IMR-90 (cell line): ENCODE measurements around the gene WNT11. TPM values are rescaled to one million over a fixed set of nuclear protein-coding genes. Genes with fewer than 3 reads are reported as not detected.

Experiments used
- ATAC-seq: fragments of 200-7000 bp; cut with Tn5 transposase; 2 replicates; pipeline ENCODE4 v1.9.1; 2020; ENCODE audit warnings: low read depth, mild to moderate bottlenecking, moderate library complexity
- BruUV-seq: library from RNA; stranded (reverse); fragments of 400-500 nt; replicated peaks from 2 replicates; lab custom pipeline; 2021; lab: Mats Ljungman, UMichigan
- CTCF ChIA-PET: fragments of 300-600 bp; formaldehyde crosslinking; extraction: SDS; loops from one replicate; lab custom pipeline; 2021; ENCODE audit warnings: antibody characterized with exemption; lab: Yijun Ruan, JAX
- POLR2A ChIA-PET: fragments of 300-600 bp; sonication (Branson Sonifier 250); formaldehyde crosslinking; loops from one replicate; lab custom pipeline; 2022; ENCODE audit warnings: antibody characterized with exemption; ENCODE audit not compliant: unreplicated experiment; lab: Charles Lee
- DNase-seq: peaks from one replicate; pipeline ENCODE4 v3.0.0; 2013
- H2AFZ ChIP-seq: replicated peaks from 2 replicates; pipeline ENCODE3; 2013; ENCODE audit warnings: low read length, mild to moderate bottlenecking; ENCODE audit not compliant: poor library complexity
- H2AK5ac ChIP-seq: 2 replicates; pipeline ENCODE4 v1.6.1; 2013; ENCODE audit warnings: low read depth, low read length, inconsistent platforms
- H2AK9ac ChIP-seq: replicated peaks from 2 replicates; pipeline ENCODE3; 2013; ENCODE audit warnings: mild to moderate bottlenecking, low read depth, low read length, moderate library complexity; ENCODE audit not compliant: poor library complexity
- H2BK120ac ChIP-seq: 2 replicates; pipeline ENCODE4 v1.6.1; 2013; ENCODE audit warnings: low read depth, low read length, inconsistent platforms
- H2BK15ac ChIP-seq: 3 replicates; pipeline ENCODE4 v1.6.1; 2013; ENCODE audit warnings: low read depth, low read length, inconsistent platforms
- H2BK20ac ChIP-seq: 2 replicates; pipeline ENCODE4 v1.6.1; 2013; ENCODE audit warnings: low read depth, mild to moderate bottlenecking, inconsistent platforms, low read length, moderate library complexity
- H2BK5ac ChIP-seq: 2 replicates; pipeline ENCODE4 v1.6.1; 2013; ENCODE audit warnings: mild to moderate bottlenecking, low read depth, low read length, inconsistent platforms; ENCODE audit not compliant: poor library complexity, severe bottlenecking
- H3K14ac ChIP-seq: replicated peaks from 2 replicates; pipeline ENCODE4 v1.6.1; 2013; ENCODE audit warnings: low read depth, low read length, inconsistent platforms
- H3K18ac ChIP-seq: 2 replicates; pipeline ENCODE4 v1.6.1; 2013; ENCODE audit warnings: low read depth, low read length, control low read depth
- H3K23ac ChIP-seq: 2 replicates; pipeline ENCODE4 v1.6.1; 2013; ENCODE audit warnings: low read depth, low read length, inconsistent platforms
- H3K27ac ChIP-seq: 2 replicates; pipeline ENCODE4 v1.5.1; 2013; ENCODE audit warnings: mild to moderate bottlenecking, control low read depth, low read length; ENCODE audit not compliant: insufficient read depth
- H3K27me3 ChIP-seq: 2 replicates; pipeline ENCODE4 v1.6.1; 2013; ENCODE audit warnings: low read length; ENCODE audit not compliant: control insufficient read depth, insufficient read depth
- H3K36me3 ChIP-seq: 2 replicates; pipeline ENCODE4 v1.6.1; 2013; ENCODE audit warnings: low read length, mixed read lengths; ENCODE audit not compliant: control insufficient read depth, insufficient read depth
- H3K4ac ChIP-seq: 2 replicates; pipeline ENCODE4 v1.6.1; 2013; ENCODE audit warnings: low read depth, low read length, inconsistent platforms
- H3K4me1 ChIP-seq: 2 replicates; pipeline ENCODE4 v1.6.1; 2013; ENCODE audit warnings: low read length, mixed read lengths; ENCODE audit not compliant: control insufficient read depth, insufficient read depth
- H3K4me2 ChIP-seq: 2 replicates; pipeline ENCODE4 v1.6.1; 2013; ENCODE audit warnings: low read depth, mild to moderate bottlenecking, control low read depth, low read length, moderate library complexity
- H3K4me3 ChIP-seq: 2 replicates; pipeline ENCODE4 v1.5.1; 2013; ENCODE audit warnings: low read depth, mild to moderate bottlenecking, control low read depth, low read length, moderate library complexity; ENCODE audit not compliant: insufficient read depth
- H3K56ac ChIP-seq: 2 replicates; pipeline ENCODE4 v1.6.1; 2013; ENCODE audit warnings: low read length, inconsistent platforms; ENCODE audit not compliant: insufficient read depth; ENCODE audit errors: extremely low read depth
- H3K79me1 ChIP-seq, 2 experiments: 2 replicates each; pipeline ENCODE4 v1.6.1; 2013; ENCODE audit warnings: low read length in 2 of 2, inconsistent platforms in 1 of 2, low read depth in 1 of 2
- H3K9ac ChIP-seq: 2 replicates; pipeline ENCODE4 v1.6.1; 2013; ENCODE audit warnings: low read depth, low read length, control low read depth
- H3K9me1 ChIP-seq: 2 replicates; pipeline ENCODE4 v1.6.1; 2013; ENCODE audit warnings: low read length, inconsistent platforms; ENCODE audit not compliant: insufficient read depth
- H3K9me3 ChIP-seq: 2 replicates; pipeline ENCODE4 v1.6.1; 2013; ENCODE audit warnings: low read length; ENCODE audit not compliant: control insufficient read depth, insufficient read depth
- H4K20me1 ChIP-seq: 2 replicates; pipeline ENCODE4 v1.6.1; 2013; ENCODE audit warnings: low read length, inconsistent platforms; ENCODE audit not compliant: insufficient read depth
- H4K5ac ChIP-seq: 2 replicates; pipeline ENCODE4 v1.6.1; 2013; ENCODE audit warnings: mild to moderate bottlenecking, low read depth, low read length, control low read depth
- H4K8ac ChIP-seq, 2 experiments: 2 replicates each; pipeline ENCODE4 v1.6.1; 2013; ENCODE audit warnings: low read depth in 2 of 2, low read length in 2 of 2, control low read depth in 1 of 2, inconsistent platforms in 1 of 2
- H4K91ac ChIP-seq: 2 replicates; pipeline ENCODE4 v1.6.1; 2013; ENCODE audit warnings: low read depth, low read length, inconsistent platforms; ENCODE audit not compliant: insufficient read depth
- MAZ ChIP-seq: IDR thresholded peaks from 2 replicates; pipeline ENCODE4 v1.6.1; 2012; ENCODE audit warnings: low read depth, mild to moderate bottlenecking, low read length, improper control_type of control experiment, moderate library complexity, borderline replicate concordance
- POLR2A ChIP-seq: IDR thresholded peaks from 2 replicates; pipeline ENCODE4 v1.6.1; 2012; ENCODE audit warnings: mild to moderate bottlenecking, low read depth, low read length
- SMC3 ChIP-seq: fragments of 150-350 bp; IDR thresholded peaks from 2 replicates; pipeline ENCODE4 v1.6.1; 2016; ENCODE audit warnings: low read depth, mild to moderate bottlenecking, antibody characterized with exemption, low read length, moderate library complexity
- WGBS, 2 experiments: methylation state at CpG; one replicate each; pipeline versions ENCODE4 v1.1.5 to v1.1.7; 2013; ENCODE audit warnings: missing lambda C conversion rate in 2 of 2; ENCODE audit not compliant: insufficient read length in 1 of 2; ENCODE audit errors: extremely low coverage in 2 of 2; 5-methylcytosine and 5-hydroxymethylcytosine counted together
- dilution Hi-C: fragments of 300-500 bp; cut with HindIII; formaldehyde crosslinking; loops from one replicate; pipeline ENCODE4 v1.14.3; 2018; ENCODE audit warnings: low sequenced_read_pairs; ENCODE audit not compliant: unreplicated experiment
- in situ Hi-C: fragments of 300-500 bp; cut with MboI; formaldehyde crosslinking; loops from 3 replicates; pipeline ENCODE4 v1.14.3; 2019; ENCODE audit warnings: low sequenced_read_pairs, inconsistent platforms, mixed read lengths
- intact Hi-C: fragments of 100-400 bp; cut with micrococcal nuclease; formaldehyde crosslinking; loops from 2 replicates; pipeline ENCODE4 v1.10.0; 2022
- polyA plus RNA-seq, 3 experiments: library from polyadenylated mRNA; depleted of rRNA; stranded (reverse); fragments of >200 nt; gene quantifications; 2 replicates each; pipeline ENCODE4 v1.2.3, GENCODE V29; 2012; ENCODE audit warnings: low replicate concordance in 1 of 3
- total RNA-seq: library from RNA; depleted of rRNA; stranded (reverse); fragments of >200 nt; gene quantifications from 2 replicates; pipeline ENCODE4 v1.2.3, GENCODE V29; 2012

The WNT11 gene
- total and polyA plus RNA-seq, 2 of the 4 experiments (the other 2 are of a cell fraction), result 0.10 TPM; not detected in 1

GRCh38 chr11:76159303-76159937 is 46.9 kb downstream of the WNT11 start:
- H4K20me1 ChIP-seq, result no peaks in the 10 kb centered on the region
- no peak overlapping the region for H2AK5ac ChIP-seq
- no peak overlapping the region for H3K9ac ChIP-seq
- in situ Hi-C loops, result no loop called here
- WGBS, 2 experiments, result 80% methylated on average over 2 of the region's 14 CpGs; no CpG with 5 or more reads in 1 of the 2 experiments
- no peak overlapping the region for H2BK20ac ChIP-seq
- H3K36me3 ChIP-seq, result no peaks in the 10 kb centered on the region
- no peak overlapping the region for H2AK9ac ChIP-seq
- H3K27ac ChIP-seq, result no peak overlapping the region
- H3K27me3 ChIP-seq, result peaks cover 48% of the 10 kb centered on the region
- H2BK15ac ChIP-seq, result no peak overlapping the region
- H4K5ac ChIP-seq, result no peak overlapping the region
- no peak overlapping the region for H3K14ac ChIP-seq
- H3K4ac ChIP-seq, result no peak overlapping the region
- no peak for ATAC-seq
- no peak overlapping the region for H3K4me3 ChIP-seq
- H3K4me2 ChIP-seq, result no peak overlapping the region
- no peak overlapping the region for H4K8ac ChIP-seq
- peaks cover 4% of the 10 kb centered on the region; the same call in 1 of the 2 replicates for H3K4me1 ChIP-seq
- H2BK120ac ChIP-seq, result no peak overlapping the region
- TF ChIP-seq POLR2A (no peak), SMC3 (no peak), MAZ (no peak)
- no peak overlapping the region for H3K18ac ChIP-seq
- no peak overlapping the region for H3K56ac ChIP-seq
- no peak overlapping the region for H2BK5ac ChIP-seq
- H4K91ac ChIP-seq, result no peak overlapping the region
- intact Hi-C loops, result no loop called here
- no peak overlapping the region for H2AFZ ChIP-seq
- H3K23ac ChIP-seq, result no peak overlapping the region
- no peaks in the 10 kb centered on the region for H3K9me1 ChIP-seq
- CTCF ChIA-PET, result no interaction called here
- no TSS peak for BruUV-seq
- POLR2A ChIA-PET, result no interaction called here
- H3K79me1 ChIP-seq, result no peaks in the 10 kb centered on the region
- no peaks in the 10 kb centered on the region for H3K9me3 ChIP-seq
- dilution Hi-C loops, result no loop called here
- no peak for DNase-seq
